Measurements from ENCODE around the gene FAM187B. TPM values are rescaled to one million over a fixed set of nuclear protein-coding genes. Genes with fewer than 3 reads are reported as not detected.

The FAM187B gene
- total RNA-seq, 1 donor from 2014 or later, result not detected

GRCh38 chr19:35273686-35274259, 45.2 kb upstream of the FAM187B start:
- Mint-ChIP-seq H3K27me3 (ENCODE audit: low read depth, unreplicated experiment) (no peaks in the 10 kb centered on the region), H3K36me3 (ENCODE audit: low read depth, unreplicated experiment) (peaks cover 15% of the 10 kb centered on the region), H3K4me3 (ENCODE audit: unreplicated experiment) (no peak overlapping the region), H3K4me1 (ENCODE audit: low read depth, unreplicated experiment) (no peaks in the 10 kb centered on the region), H3K9me3 (ENCODE audit: unreplicated experiment) (no peaks in the 10 kb centered on the region), H3K27ac (ENCODE audit: unreplicated experiment) (no peak overlapping the region)
- Histone ChIP-seq H3K27me3 (ENCODE audit: insufficient read depth, low read length) (no peaks in the 10 kb centered on the region), H3K27ac (ENCODE audit: low read depth, low read length) (no peak overlapping the region), H3K79me2 (ENCODE audit: insufficient read depth, low read length) (peaks cover 12% of the 10 kb centered on the region), H3K4me1 (ENCODE audit: insufficient read depth, low read length) (no peaks in the 10 kb centered on the region), H3K36me3 (ENCODE audit: insufficient read depth, low read length) (peaks cover 15% of the 10 kb centered on the region), H3K9ac (ENCODE audit: low read length) (no peak overlapping the region), H3K4me3 (ENCODE audit: insufficient read depth, low read depth, low read length) (no peak overlapping the region), H3K4me2 (ENCODE audit: low read length) (no peak overlapping the region), H4K20me1 (ENCODE audit: insufficient read depth, low read length) (peaks cover 26% of the 10 kb centered on the region), H3K9me3 (ENCODE audit: insufficient read depth, low read depth, low read length) (no peaks in the 10 kb centered on the region), H2AFZ (ENCODE audit: low read depth, low read length) (no peak overlapping the region)
- DNase-seq (ENCODE audit: low read depth) (no peak), FAIRE-seq (no peak)
- no peak for TF ChIP-seq EZH2 (IDR thresholded peaks at IDR 0.05; ENCODE audit: insufficient read depth, low read length)
- TF ChIP-seq, protein P1, sequence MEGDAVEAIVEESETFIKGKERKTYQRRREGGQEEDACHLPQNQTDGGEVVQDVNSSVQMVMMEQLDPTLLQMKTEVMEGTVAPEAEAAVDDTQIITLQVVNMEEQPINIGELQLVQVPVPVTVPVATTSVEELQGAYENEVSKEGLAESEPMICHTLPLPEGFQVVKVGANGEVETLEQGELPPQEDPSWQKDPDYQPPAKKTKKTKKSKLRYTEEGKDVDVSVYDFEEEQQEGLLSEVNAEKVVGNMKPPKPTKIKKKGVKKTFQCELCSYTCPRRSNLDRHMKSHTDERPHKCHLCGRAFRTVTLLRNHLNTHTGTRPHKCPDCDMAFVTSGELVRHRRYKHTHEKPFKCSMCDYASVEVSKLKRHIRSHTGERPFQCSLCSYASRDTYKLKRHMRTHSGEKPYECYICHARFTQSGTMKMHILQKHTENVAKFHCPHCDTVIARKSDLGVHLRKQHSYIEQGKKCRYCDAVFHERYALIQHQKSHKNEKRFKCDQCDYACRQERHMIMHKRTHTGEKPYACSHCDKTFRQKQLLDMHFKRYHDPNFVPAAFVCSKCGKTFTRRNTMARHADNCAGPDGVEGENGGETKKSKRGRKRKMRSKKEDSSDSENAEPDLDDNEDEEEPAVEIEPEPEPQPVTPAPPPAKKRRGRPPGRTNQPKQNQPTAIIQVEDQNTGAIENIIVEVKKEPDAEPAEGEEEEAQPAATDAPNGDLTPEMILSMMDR (IDR thresholded peaks at IDR 0.05; ENCODE audit: insufficient read depth, low read depth, low read length), result no peak

GRCh38 chr19:35272954-35273649, 44.6 kb upstream of the FAM187B start:
- Mint-ChIP-seq H3K9me3 (ENCODE audit: unreplicated experiment) (no peaks in the 10 kb centered on the region), H3K27ac (ENCODE audit: unreplicated experiment) (no peak overlapping the region), H3K4me3 (ENCODE audit: unreplicated experiment) (peak overlapping the region; percentile 30), H3K36me3 (ENCODE audit: low read depth, unreplicated experiment) (peaks cover 15% of the 10 kb centered on the region), H3K4me1 (ENCODE audit: low read depth, unreplicated experiment) (no peaks in the 10 kb centered on the region), H3K27me3 (ENCODE audit: low read depth, unreplicated experiment) (no peaks in the 10 kb centered on the region)
- no peak for DNase-seq (ENCODE audit: low read depth)
- Histone ChIP-seq H3K27me3 (ENCODE audit: insufficient read depth, low read length) (no peaks in the 10 kb centered on the region), H3K36me3 (ENCODE audit: insufficient read depth, low read length) (peaks cover 15% of the 10 kb centered on the region), H3K4me1 (ENCODE audit: insufficient read depth, low read length) (no peaks in the 10 kb centered on the region), H3K79me2 (ENCODE audit: insufficient read depth, low read length) (peaks cover 12% of the 10 kb centered on the region), H3K4me3 (ENCODE audit: insufficient read depth, low read depth, low read length) (no peak overlapping the region), H4K20me1 (ENCODE audit: insufficient read depth, low read length) (peaks cover 26% of the 10 kb centered on the region), H3K9me3 (ENCODE audit: insufficient read depth, low read depth, low read length) (no peaks in the 10 kb centered on the region), H2AFZ (ENCODE audit: low read depth, low read length) (no peak overlapping the region), H3K4me2 (ENCODE audit: low read length) (no peak overlapping the region), H3K9ac (ENCODE audit: low read length) (no peak overlapping the region), H3K27ac (ENCODE audit: low read depth, low read length) (no peak overlapping the region)
- no peak for FAIRE-seq
- TF ChIP-seq EZH2 (IDR thresholded peaks at IDR 0.05; ENCODE audit: insufficient read depth, low read length), result no peak
- TF ChIP-seq, protein P1 (IDR thresholded peaks at IDR 0.05; ENCODE audit: insufficient read depth, low read depth, low read length), result no peak

Measured in astrocyte (in vitro differentiated cells and primary cell).